ENCODE data around the gene SV2B. TPM values are rescaled to one million over a fixed set of nuclear protein-coding genes. Genes with fewer than 3 reads are reported as not detected.

The SV2B gene
- total and polyA plus RNA-seq, 2 experiments from 2014 or later, result 0.17 to 2.2 TPM

GRCh38 chr15:91055548-91056331 lies 44.3 kb upstream of the SV2B start:
- 29% methylated on average over 11 of the region's 11 CpGs for WGBS (ENCODE audit: low lambda C conversion rate, missing lambda C conversion rate)
- H3K4me3 ChIP-seq, result no peak overlapping the region
- H3K36me3 ChIP-seq (replicated peaks; ENCODE audit: insufficient read depth, low read depth), result no peaks in the 10 kb centered on the region
- H2AFZ ChIP-seq, result no peak overlapping the region
- DNase-seq (ENCODE audit: low spot score), result peak; percentile 77
- no peaks in the 10 kb centered on the region for H3K79me2 ChIP-seq
- H3K4me2 ChIP-seq, result peak overlapping the region; percentile 60
- H3K27me3 ChIP-seq, result peaks cover 71% of the 10 kb centered on the region
- no peaks in the 10 kb centered on the region for H4K20me1 ChIP-seq (ENCODE audit: insufficient read depth, poor library complexity, severe bottlenecking)
- H3K9me2 ChIP-seq (replicated peaks; ENCODE audit: insufficient read depth), result no peaks in the 10 kb centered on the region
- no peak overlapping the region for H3K27ac ChIP-seq
- no peaks in the 10 kb centered on the region for H3K4me1 ChIP-seq (ENCODE audit: insufficient read depth)
- TF ChIP-seq, protein P1, sequence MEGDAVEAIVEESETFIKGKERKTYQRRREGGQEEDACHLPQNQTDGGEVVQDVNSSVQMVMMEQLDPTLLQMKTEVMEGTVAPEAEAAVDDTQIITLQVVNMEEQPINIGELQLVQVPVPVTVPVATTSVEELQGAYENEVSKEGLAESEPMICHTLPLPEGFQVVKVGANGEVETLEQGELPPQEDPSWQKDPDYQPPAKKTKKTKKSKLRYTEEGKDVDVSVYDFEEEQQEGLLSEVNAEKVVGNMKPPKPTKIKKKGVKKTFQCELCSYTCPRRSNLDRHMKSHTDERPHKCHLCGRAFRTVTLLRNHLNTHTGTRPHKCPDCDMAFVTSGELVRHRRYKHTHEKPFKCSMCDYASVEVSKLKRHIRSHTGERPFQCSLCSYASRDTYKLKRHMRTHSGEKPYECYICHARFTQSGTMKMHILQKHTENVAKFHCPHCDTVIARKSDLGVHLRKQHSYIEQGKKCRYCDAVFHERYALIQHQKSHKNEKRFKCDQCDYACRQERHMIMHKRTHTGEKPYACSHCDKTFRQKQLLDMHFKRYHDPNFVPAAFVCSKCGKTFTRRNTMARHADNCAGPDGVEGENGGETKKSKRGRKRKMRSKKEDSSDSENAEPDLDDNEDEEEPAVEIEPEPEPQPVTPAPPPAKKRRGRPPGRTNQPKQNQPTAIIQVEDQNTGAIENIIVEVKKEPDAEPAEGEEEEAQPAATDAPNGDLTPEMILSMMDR (IDR thresholded peaks at IDR 0.05; ENCODE audit: poor library complexity), result peak; percentile 74
- TF ChIP-seq EZH2phosphoT487 (IDR thresholded peaks at IDR 0.05; ENCODE audit: low read depth, severe bottlenecking, unreplicated experiment), result no peak
- H3K9me3 ChIP-seq (ENCODE audit: low read depth), result no peaks in the 10 kb centered on the region

GRCh38 chr15:91061230-91061629 lies 38.8 kb upstream of the SV2B start:
- no peaks in the 10 kb centered on the region for H3K79me2 ChIP-seq
- no peaks in the 10 kb centered on the region for H3K36me3 ChIP-seq (replicated peaks; ENCODE audit: insufficient read depth, low read depth)
- no peak overlapping the region for H3K4me2 ChIP-seq
- no peak for DNase-seq (ENCODE audit: low spot score)
- H3K4me3 ChIP-seq, result no peak overlapping the region
- H3K27me3 ChIP-seq, result peaks cover 35% of the 10 kb centered on the region
- no peak overlapping the region for H3K27ac ChIP-seq
- TF ChIP-seq EZH2 (IDR thresholded peaks at IDR 0.05; ENCODE audit: borderline replicate concordance), result no peak
- TF ChIP-seq EZH2phosphoT487 (IDR thresholded peaks at IDR 0.05; ENCODE audit: low read depth, severe bottlenecking, unreplicated experiment), result no peak
- TF ChIP-seq, protein P1 (IDR thresholded peaks at IDR 0.05; ENCODE audit: poor library complexity), result no peak
- H2AFZ ChIP-seq, result no peak overlapping the region
- 90% methylated on average over 2 of the region's 2 CpGs for WGBS (ENCODE audit: low lambda C conversion rate, missing lambda C conversion rate)
- no peaks in the 10 kb centered on the region for H3K9me3 ChIP-seq (ENCODE audit: low read depth)
- H4K20me1 ChIP-seq (ENCODE audit: insufficient read depth, poor library complexity, severe bottlenecking), result no peaks in the 10 kb centered on the region
- H3K4me1 ChIP-seq (ENCODE audit: insufficient read depth), result no peaks in the 10 kb centered on the region
- no peaks in the 10 kb centered on the region for H3K9me2 ChIP-seq (replicated peaks; ENCODE audit: insufficient read depth)

DNA sequence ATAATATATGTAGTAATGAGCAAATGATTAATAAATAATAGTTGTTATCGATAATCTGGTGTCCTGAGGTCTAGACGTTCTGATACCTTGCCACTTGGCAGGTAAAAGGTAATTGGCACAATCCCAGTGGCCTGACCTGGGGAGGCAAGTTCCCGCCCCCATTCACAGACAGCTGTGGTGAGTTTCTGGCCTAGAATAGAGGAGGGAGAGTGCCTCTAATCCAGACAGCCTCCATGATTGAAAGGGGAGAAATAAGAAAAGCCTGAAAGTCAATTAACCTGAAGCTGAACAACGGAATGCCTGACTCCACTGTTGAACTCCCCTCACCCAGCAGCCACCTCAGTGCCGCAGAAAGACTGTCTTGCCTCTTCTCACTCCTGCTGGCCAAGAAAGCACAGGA lies 38.1 kb upstream of the SV2B start:
- H2AFZ ChIP-seq, result no peak overlapping the region
- 85% methylated on average over 5 of the region's 5 CpGs for WGBS (ENCODE audit: low lambda C conversion rate, missing lambda C conversion rate)

More for the DNA sequence above, 38.1 kb upstream of the SV2B start:
- H3K27ac ChIP-seq, result no peak overlapping the region
- no peaks in the 10 kb centered on the region for H4K20me1 ChIP-seq (ENCODE audit: insufficient read depth, poor library complexity, severe bottlenecking)
- no peak overlapping the region for H3K4me2 ChIP-seq
- no peak for TF ChIP-seq EZH2 (IDR thresholded peaks at IDR 0.05; ENCODE audit: borderline replicate concordance)
- TF ChIP-seq, protein P1 (IDR thresholded peaks at IDR 0.05; ENCODE audit: poor library complexity), result no peak
- TF ChIP-seq EZH2phosphoT487 (IDR thresholded peaks at IDR 0.05; ENCODE audit: low read depth, severe bottlenecking, unreplicated experiment), result no peak
- H3K27me3 ChIP-seq, result peaks cover 28% of the 10 kb centered on the region
- H3K4me3 ChIP-seq, result no peak overlapping the region
- DNase-seq (ENCODE audit: low spot score), result no peak
- H3K79me2 ChIP-seq, result no peaks in the 10 kb centered on the region
- no peaks in the 10 kb centered on the region for H3K4me1 ChIP-seq (ENCODE audit: insufficient read depth)
- no peaks in the 10 kb centered on the region for H3K36me3 ChIP-seq (replicated peaks; ENCODE audit: insufficient read depth, low read depth)
- no peaks in the 10 kb centered on the region for H3K9me3 ChIP-seq (ENCODE audit: low read depth)
- no peaks in the 10 kb centered on the region for H3K9me2 ChIP-seq (replicated peaks; ENCODE audit: insufficient read depth)
